T-helper 1 cell treated with Interleukin-12 subunit alpha and Interleukin-12 subunit beta and Interleukin-4 antibody, amounts not matched to agents 30 ng/mL and 1 ng/mL, for 36 hours (primary cell): ENCODE measurements around the gene POU4F3. TPM values are rescaled to one million over a fixed set of nuclear protein-coding genes. Genes with fewer than 3 reads are reported as not detected.

Experiments used
- intact Hi-C: fragments of 100-400 bp; cut with micrococcal nuclease; formaldehyde crosslinking; loops from one replicate; pipeline ENCODE4 v1.15.1; 2024
- total RNA-seq: library from RNA; stranded (reverse); gene quantifications from 2 replicates; pipeline ENCODE4 v1.2.3, GENCODE V29; 2022

The POU4F3 gene
- total RNA-seq, 1 donor from 2014 or later: not detected

- intact Hi-C loops: loop anchor here (5.0 kb wide), 1 partner anchor 88 kb away; no protein-coding TSS in a partner anchor
Observed at GRCh38 chr5:146339715-146340259, 1.1 kb downstream of the POU4F3 start.

- intact Hi-C loops: loop anchor here (5.0 kb wide), 1 partner anchor 87 kb away; no protein-coding TSS in a partner anchor
Observed at GRCh38 chr5:146340260-146341081, 1.8 kb downstream of the POU4F3 start.

- intact Hi-C loops: loop anchor here (5.0 kb wide), 1 partner anchor 85 kb away; no protein-coding TSS in a partner anchor
Observed at GRCh38 chr5:146341854-146342253, 3.2 kb downstream of the POU4F3 start.

- intact Hi-C loops: loop anchor here (5.0 kb wide), 1 partner anchor 85 kb away; no protein-coding TSS in a partner anchor
Observed at GRCh38 chr5:146342519-146342881, 3.9 kb downstream of the POU4F3 start.

- intact Hi-C loops: loop anchor here (5.0 kb wide), 1 partner anchor 84 kb away; no protein-coding TSS in a partner anchor
Observed at GRCh38 chr5:146342882-146343865, 4.5 kb downstream of the POU4F3 start.

GRCh38 chr5:146344155-146345118 lies 5.8 kb downstream of the POU4F3 start:
- intact Hi-C loops: loop anchor here (5.0 kb wide), 1 partner anchor 83 kb away; no protein-coding TSS in a partner anchor

GRCh38 chr5:146345240-146345577 lies 6.6 kb downstream of the POU4F3 start:
- intact Hi-C loops: no loop called here

- intact Hi-C loops: no loop called here
Observed at GRCh38 chr5:146345578-146346366, 7.1 kb downstream of the POU4F3 start.

- intact Hi-C loops: no loop called here
Observed at GRCh38 chr5:146357126-146357525, 18.5 kb downstream of the POU4F3 start.

- intact Hi-C loops: no loop called here
Observed at GRCh38 chr5:146359836-146360235, 21.2 kb downstream of the POU4F3 start.

- intact Hi-C loops: no loop called here
Observed at GRCh38 chr5:146363161-146363874, 24.7 kb downstream of the POU4F3 start.

GRCh38 chr5:146365618-146366017 lies 27.0 kb downstream of the POU4F3 start:
- intact Hi-C loops: no loop called here

GRCh38 chr5:146366904-146367303 lies 28.3 kb downstream of the POU4F3 start:
- intact Hi-C loops: no loop called here

GRCh38 chr5:146368137-146368536 lies 29.5 kb downstream of the POU4F3 start:
- intact Hi-C loops: no loop called here

- intact Hi-C loops: no loop called here
Observed at GRCh38 chr5:146369691-146370090, 31.1 kb downstream of the POU4F3 start.

GRCh38 chr5:146376821-146377220 lies 38.2 kb downstream of the POU4F3 start:
- intact Hi-C loops: no loop called here

- intact Hi-C loops: no loop called here
Observed at GRCh38 chr5:146378986-146379385, 40.3 kb downstream of the POU4F3 start.

GRCh38 chr5:146380714-146381113 lies 42.1 kb downstream of the POU4F3 start:
- intact Hi-C loops: no loop called here

- intact Hi-C loops: no loop called here
Observed at GRCh38 chr5:146388386-146388785, 49.7 kb downstream of the POU4F3 start.
